ENCODE measurements around the gene DNAJC28. TPM values are rescaled to one million over a fixed set of nuclear protein-coding genes. Genes with fewer than 3 reads are reported as not detected.
A peak's percentile ranks its signal among the peaks of the same experiment; 100 is the strongest.

Gene DNAJC28
- total and polyA plus RNA-seq, 7 donors: 1.6 to 3.7 (median 2.4) TPM

DNA sequence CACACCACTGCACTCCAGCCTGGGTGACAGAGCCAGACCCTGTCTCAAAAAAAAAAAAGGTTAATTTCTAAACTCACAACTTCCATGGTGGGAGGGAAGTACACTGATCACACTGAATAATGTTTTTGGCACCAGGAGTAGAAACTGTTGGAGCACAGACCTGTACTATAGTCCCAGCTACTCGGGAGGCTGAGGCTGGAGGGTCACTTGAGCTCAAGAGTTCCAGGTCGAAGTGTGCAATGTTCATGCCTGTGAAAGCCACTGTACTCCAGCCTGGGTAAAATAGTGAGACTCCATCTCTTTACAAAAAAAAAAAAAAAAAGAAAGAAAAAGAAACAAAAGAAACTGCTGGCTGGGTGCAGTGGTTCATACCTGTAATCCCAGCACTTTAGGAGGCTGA lies 47.0 kb downstream of the DNAJC28 start:
- intact Hi-C loops (cut with DNase I): loop anchor here (2.0 to 10.0 kb wide), 2 partner anchors 84 to 120 kb away; partner anchors contain the start of gene IFNAR1
- peak overlapping the region in 2 of 4 donors; percentile 2 to 29 for H3K27ac ChIP-seq
- peaks cover 0 to 27% (median 7%) of the 10 kb centered on the region in 4 donors for H3K36me3 ChIP-seq
- DNase-seq: no peak
- H3K4me3 ChIP-seq: no peak overlapping the region
- WGBS, 2 donors: 48 to 69% methylated on average over 2 of the region's 2 CpGs
- peaks cover 0 to 15% (median 7%) of the 10 kb centered on the region in 4 donors for H3K4me1 ChIP-seq
- TF ChIP-seq, protein P1, sequence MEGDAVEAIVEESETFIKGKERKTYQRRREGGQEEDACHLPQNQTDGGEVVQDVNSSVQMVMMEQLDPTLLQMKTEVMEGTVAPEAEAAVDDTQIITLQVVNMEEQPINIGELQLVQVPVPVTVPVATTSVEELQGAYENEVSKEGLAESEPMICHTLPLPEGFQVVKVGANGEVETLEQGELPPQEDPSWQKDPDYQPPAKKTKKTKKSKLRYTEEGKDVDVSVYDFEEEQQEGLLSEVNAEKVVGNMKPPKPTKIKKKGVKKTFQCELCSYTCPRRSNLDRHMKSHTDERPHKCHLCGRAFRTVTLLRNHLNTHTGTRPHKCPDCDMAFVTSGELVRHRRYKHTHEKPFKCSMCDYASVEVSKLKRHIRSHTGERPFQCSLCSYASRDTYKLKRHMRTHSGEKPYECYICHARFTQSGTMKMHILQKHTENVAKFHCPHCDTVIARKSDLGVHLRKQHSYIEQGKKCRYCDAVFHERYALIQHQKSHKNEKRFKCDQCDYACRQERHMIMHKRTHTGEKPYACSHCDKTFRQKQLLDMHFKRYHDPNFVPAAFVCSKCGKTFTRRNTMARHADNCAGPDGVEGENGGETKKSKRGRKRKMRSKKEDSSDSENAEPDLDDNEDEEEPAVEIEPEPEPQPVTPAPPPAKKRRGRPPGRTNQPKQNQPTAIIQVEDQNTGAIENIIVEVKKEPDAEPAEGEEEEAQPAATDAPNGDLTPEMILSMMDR (IDR thresholded peaks at IDR 0.05): no peak
- TF ChIP-seq EP300 (IDR thresholded peaks at IDR 0.05): no peak
- no peaks in the 10 kb centered on the region for H3K27me3 ChIP-seq
- H3K9me3 ChIP-seq: no peaks in the 10 kb centered on the region

DNA sequence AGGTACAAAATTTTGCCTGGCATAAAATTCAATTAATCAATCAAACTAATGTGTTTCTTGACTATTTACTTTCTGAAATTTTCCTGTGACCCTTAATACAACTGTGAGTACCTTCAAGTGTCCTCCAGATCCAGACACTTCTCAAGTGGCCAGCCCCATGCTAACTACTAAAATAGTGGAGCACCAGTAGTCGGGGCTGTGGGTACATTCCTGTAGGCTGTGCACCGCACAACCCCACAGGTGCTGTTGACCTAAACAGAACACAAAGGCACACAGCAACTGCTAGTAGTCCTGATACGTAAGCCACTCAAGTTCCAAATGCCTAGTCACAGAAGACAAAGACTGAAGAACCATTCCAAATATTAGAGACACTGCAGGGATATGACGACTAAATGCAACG lies 48.3 kb downstream of the DNAJC28 start:
- DNase-seq: no peak
- no peak for TF ChIP-seq POLR2AphosphoS5 (IDR thresholded peaks at IDR 0.05)
- TF ChIP-seq EP300 (IDR thresholded peaks at IDR 0.05): no peak
- no peak for TF ChIP-seq POLR2A (IDR thresholded peaks at IDR 0.05)
- TF ChIP-seq, protein P1 (IDR thresholded peaks at IDR 0.05): no peak
- peaks cover 0 to 15% (median 7%) of the 10 kb centered on the region in 4 donors for H3K4me1 ChIP-seq
- peak overlapping the region in 1 of 4 donors; percentile 18 for H3K27ac ChIP-seq
- WGBS, 2 donors: 79 to 85% methylated on average over 5 of the region's 5 CpGs
- intact Hi-C loops (cut with DNase I): loop anchor here (10.0 kb wide), 1 partner anchor 118 kb away; the partner anchor contains the start of gene IFNAR1
- H3K36me3 ChIP-seq: peaks cover 0 to 26% (median 12%) of the 10 kb centered on the region in 4 donors
- no peak overlapping the region for H3K4me3 ChIP-seq
- H3K9me3 ChIP-seq: no peaks in the 10 kb centered on the region
- no peaks in the 10 kb centered on the region for H3K27me3 ChIP-seq

DNA sequence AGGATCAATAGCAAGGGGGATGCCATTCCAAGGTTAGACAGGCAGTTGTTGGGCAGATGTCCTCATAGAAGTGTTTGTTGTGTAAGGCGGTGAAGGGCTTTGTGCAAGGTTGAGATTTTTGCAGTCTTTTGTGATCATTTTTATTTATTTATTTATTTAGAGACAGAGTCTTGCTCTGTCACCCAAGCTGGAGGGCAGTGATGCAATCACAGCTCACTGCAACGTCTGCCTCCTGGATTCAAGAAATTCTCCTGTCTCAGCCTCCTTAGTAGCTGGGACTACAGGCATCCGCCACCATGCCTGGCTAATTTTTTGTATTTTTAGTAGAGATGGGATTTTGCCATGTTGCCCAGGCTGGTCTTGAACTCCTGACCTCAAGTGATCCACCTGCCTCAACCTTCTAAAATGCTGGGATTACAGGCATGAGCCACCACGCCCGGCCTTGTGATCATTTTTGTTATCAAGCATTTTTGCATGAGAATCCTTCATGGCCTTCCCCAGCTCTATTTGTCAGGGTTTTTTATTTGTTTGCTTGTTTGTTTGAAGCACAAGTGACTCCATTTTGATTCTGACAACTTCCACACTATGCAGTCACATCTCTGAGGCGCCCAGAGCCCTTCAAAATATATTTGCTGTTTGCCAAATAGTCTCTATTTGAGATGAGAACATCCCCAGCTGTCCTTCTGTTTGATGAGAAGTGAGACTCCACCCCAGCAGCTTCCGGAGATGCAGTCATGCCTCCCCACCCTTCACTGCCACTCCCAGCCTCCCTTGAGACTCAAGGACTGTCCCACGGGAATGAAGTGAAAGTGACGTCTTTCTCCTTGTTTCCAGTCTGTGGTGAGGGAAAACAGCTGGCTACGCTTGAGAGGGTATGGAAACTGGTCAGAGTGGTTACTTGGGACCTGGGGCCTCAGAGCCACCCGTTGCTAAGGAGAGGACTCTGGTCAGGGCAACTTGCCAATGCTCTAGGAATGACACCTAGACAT lies 49.7 kb downstream of the DNAJC28 start:
- H3K27ac ChIP-seq: peak overlapping the region in 3 of 4 donors; percentile 39 to 47 (median 45)
- DNase-seq: no peak
- WGBS, 2 donors: 46 to 59% methylated on average over 11 of the region's 11 CpGs
- intact Hi-C loops (cut with DNase I): loop anchor here (10.0 kb wide), 1 partner anchor 117 kb away; the partner anchor contains the start of gene IFNAR1
- peaks cover 7 to 27% (median 12%) of the 10 kb centered on the region in 4 donors for H3K36me3 ChIP-seq
- H3K27me3 ChIP-seq: no peaks in the 10 kb centered on the region
- TF ChIP-seq EP300 (IDR thresholded peaks at IDR 0.05) (no peak), POLR2A (IDR thresholded peaks at IDR 0.05) (no peak), POLR2AphosphoS5 (IDR thresholded peaks at IDR 0.05) (peak in 2 of 4 donors; percentile 21 to 30)
- TF ChIP-seq, protein P1 (IDR thresholded peaks at IDR 0.05): no peak
- H3K4me3 ChIP-seq: no peak overlapping the region
- H3K9me3 ChIP-seq: no peaks in the 10 kb centered on the region
- peaks cover 0 to 15% (median 7%) of the 10 kb centered on the region in 4 donors for H3K4me1 ChIP-seq

Other genes with a start within 250 kb of the DNAJC28 start
- 10 to 100 TPM; 15.0 to 26.2 (median 23.6) TPM for gene IL10RB, start 225.3 kb downstream of the DNAJC28 start, total RNA-seq
- gene IL10RB, start 225.3 kb downstream of the DNAJC28 start, polyA plus RNA-seq: 10 to 100 TPM; 30.0 to 66.8 (median 34.4) TPM
- 10 to 100 TPM; 23.5 to 32.6 (median 25.5) TPM for gene IFNAR1, start 166.7 kb downstream of the DNAJC28 start, total RNA-seq
- 10 to 100 TPM in 1 of 3 donors, 1 to 10 TPM in 2; 6.6 to 26.5 (median 7.9) TPM for gene IFNAR1, start 166.7 kb downstream of the DNAJC28 start, polyA plus RNA-seq
- 10 to 100 TPM; 34.9 to 65.8 (median 38.5) TPM for gene IFNGR2, start 88.3 kb downstream of the DNAJC28 start, total RNA-seq
- gene IFNGR2, start 88.3 kb downstream of the DNAJC28 start, polyA plus RNA-seq: 100 to 1,000 TPM in 2 of 3 donors, 10 to 100 TPM in 1; 72.1 to 178 (median 135) TPM
- 100 to 1,000 TPM in 2 of 4 donors, 10 to 100 TPM in 2; 63.3 to 106 (median 85.1) TPM for gene TMEM50B, start 11.7 kb downstream of the DNAJC28 start, total RNA-seq
- gene TMEM50B, start 11.7 kb downstream of the DNAJC28 start, polyA plus RNA-seq: 10 to 100 TPM in 1 of 3 donors, 1 to 10 TPM in 2; 9.0 to 41.8 (median 9.6) TPM
- gene GART, start 50.4 kb upstream of the DNAJC28 start, total RNA-seq: 10 to 100 TPM; 53.2 to 78.5 (median 66.8) TPM
- 10 to 100 TPM; 10.8 to 36.4 (median 21.3) TPM for gene GART, start 50.4 kb upstream of the DNAJC28 start, polyA plus RNA-seq
- 100 to 1,000 TPM; 177 to 244 (median 190) TPM for gene SON, start 51.3 kb upstream of the DNAJC28 start, total RNA-seq
- gene SON, start 51.3 kb upstream of the DNAJC28 start, polyA plus RNA-seq: 10 to 100 TPM; 24.0 to 95.5 (median 33.0) TPM
- 1 to 10 TPM; 4.6 to 7.2 (median 5.9) TPM for gene DONSON, start 97.0 kb upstream of the DNAJC28 start, total RNA-seq
- gene DONSON, start 97.0 kb upstream of the DNAJC28 start, polyA plus RNA-seq: 10 to 100 TPM in 2 of 3 donors, 1 to 10 TPM in 1; 6.0 to 13.4 (median 12.1) TPM
- gene CRYZL1, start 150.0 kb upstream of the DNAJC28 start, total RNA-seq: 10 to 100 TPM; 46.6 to 90.8 (median 62.7) TPM
- gene CRYZL1, start 150.0 kb upstream of the DNAJC28 start, polyA plus RNA-seq: 10 to 100 TPM; 17.3 to 41.4 (median 20.5) TPM
- 10 to 100 TPM; 35.7 to 45.4 (median 42.6) TPM for gene ITSN1, start 150.8 kb upstream of the DNAJC28 start, total RNA-seq
- 10 to 100 TPM; 10.8 to 15.8 (median 12.9) TPM for gene ITSN1, start 150.8 kb upstream of the DNAJC28 start, polyA plus RNA-seq

Measured in sigmoid colon (tissue), 7 donors.